Posterior vena cava (tissue), 2 donors: ENCODE results near the gene ADGRG4. TPM values are rescaled to one million over a fixed set of nuclear protein-coding genes. Genes with fewer than 3 reads are reported as not detected.
"Not testable (repeated sequence)": the region's sequence is repeated elsewhere in the genome, so short reads cannot be mapped to it uniquely, and the experiment has no call there.

ENCODE experiments used
- DNase-seq: peaks from one replicate; pipeline ENCODE4 v3.0.0-alpha.2; 2020; ENCODE audit warnings: low spot score
- intact Hi-C, 2 donors: fragments of 100-400 bp; cut with DNase I; formaldehyde crosslinking; loops; one replicate each; pipeline versions ENCODE4 v1.14.1 to v1.14.2; 2022 to 2023
- total RNA-seq, 2 donors: library from RNA; stranded (reverse); fragmentation: NEBNext Ultra II Directional; extraction: Animal tissue kit (Norgen Biotek cat#: 25700); gene quantifications; one replicate each; pipeline ENCODE4 v1.2.1, GENCODE V29; 2021
- donor health status: DM: yes; HTN: yes; CAD: no.
- donor health status: DM: yes; HTN: yes; CAD: no.

ADGRG4 gene
- total RNA-seq, 2 donors from 2014 or later, result 0.71 to 1.2 TPM

DNA sequence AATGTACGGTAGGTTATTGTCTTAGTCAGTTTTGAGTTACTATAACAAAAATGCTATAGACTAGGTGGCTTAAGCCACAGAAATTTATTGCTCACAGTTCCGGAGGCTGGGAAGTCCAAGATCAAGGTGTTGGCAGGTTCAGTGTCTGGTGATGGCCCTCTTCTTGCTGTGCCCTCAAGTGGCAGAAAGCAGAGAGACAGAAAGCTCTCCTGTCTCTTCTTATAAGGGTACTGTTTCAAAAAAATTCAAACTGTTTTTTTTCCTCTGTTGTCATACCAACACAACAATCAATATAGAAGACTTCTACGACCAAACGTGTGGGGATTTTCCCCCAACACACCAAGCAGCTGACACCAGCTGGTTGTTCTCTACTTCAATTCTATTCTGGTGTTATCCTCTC is 53.4 kb downstream of the ADGRG4 start:
- intact Hi-C loops, result no loop called here

DNA sequence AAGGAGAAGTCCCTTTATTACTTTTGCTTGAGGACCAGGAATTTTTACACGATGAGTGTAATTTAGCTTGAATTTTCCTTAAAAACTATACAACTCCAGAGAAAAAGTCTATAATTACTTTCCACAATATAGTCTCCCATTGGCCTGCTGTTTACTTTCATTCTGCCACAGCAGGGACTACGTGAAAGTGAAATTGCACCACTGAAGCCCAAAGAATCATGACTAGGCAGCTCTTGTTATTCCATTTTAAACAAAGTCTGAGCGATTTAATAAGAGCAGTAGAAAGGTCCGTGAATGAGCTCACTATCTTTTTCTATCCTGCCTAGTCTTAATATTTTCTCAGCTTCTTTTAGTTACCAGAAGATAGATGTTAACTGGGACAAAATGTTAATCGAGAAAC is 68.6 kb downstream of the ADGRG4 start:
- DNase-seq, result no peak
- intact Hi-C loops, result no loop called here

More for the DNA sequence above, 53.4 kb downstream of the ADGRG4 start:
- DNase-seq, result no peak

DNA sequence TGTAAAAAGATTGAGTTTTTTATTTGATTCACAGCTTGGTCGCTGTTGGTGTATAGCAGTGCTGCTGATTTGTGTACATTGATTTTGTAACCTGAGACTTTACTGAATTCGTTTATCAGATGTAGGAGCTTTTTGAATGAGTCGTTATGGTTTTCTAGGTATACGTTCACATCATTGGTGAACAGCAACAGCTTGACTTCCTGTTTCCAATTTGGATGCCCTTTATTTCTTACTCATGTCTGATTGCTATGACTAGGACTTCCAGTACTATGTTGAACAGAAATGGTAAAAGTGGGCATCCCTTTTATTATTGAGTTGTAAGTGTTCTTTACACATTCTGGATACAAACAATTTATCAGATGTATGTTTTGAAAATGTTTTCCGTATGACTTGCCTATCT is 76.0 kb downstream of the ADGRG4 start:
- no peak for DNase-seq
- intact Hi-C loops, result no loop called here

DNA sequence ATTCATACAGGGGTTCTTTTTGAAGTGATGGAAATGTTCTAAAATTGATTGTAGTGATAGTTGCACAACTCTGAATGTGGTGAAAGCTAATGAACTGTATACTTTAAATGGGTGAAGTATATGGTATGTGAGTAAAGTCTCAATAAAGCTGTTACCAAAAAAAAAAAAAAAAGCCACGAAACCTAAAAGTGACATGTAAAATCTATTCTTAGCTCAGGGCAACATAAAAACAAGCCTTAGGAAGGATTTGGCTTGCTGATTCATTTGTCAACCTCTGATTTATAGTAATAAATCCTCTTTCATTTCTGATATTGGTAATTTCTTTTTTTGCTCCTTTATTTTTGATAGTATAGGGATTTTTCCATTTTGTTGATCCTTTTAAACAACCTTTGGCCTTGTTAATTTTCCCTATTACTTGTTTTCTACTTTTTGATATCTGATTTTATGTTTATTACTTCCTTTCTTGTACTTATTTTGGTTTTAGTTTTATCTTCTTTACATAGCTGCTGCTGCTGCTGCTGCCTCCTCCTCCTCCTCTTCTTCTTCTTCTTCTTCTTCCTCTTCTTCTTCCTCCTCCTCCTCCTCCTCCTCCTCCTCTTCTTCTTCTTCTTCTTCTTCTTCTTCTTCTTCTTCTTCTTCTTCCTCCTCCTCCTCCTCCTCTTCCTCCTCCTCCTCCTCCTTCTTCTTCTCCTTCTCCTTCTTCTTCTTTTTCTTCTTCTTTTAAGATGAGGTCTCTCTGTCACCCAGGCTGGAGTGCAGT is 79.4 kb downstream of the ADGRG4 start:
- intact Hi-C loops, result loop anchor here in 1 of 2 donors (2.0 kb wide), 1 partner anchor 37 kb away; no protein-coding TSS in a partner anchor
- DNase-seq, result no peak

DNA sequence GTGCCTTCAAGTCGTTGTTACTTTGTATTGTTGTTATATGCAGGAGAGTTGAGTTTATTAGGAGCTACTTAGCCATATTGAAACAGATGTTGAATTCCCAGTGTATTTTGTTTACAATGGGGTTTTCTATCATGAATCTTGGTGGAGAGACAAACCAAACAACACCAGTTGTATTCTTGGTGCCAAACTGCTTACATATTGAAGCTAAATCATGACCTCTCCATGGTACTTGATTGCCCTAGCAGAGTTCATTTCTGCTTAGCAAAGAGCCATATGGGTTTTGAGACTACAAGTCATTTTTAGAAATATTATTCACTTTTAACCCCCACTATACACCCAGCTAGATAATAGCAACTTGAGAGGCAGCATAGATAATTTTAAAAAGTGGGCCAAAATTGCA is 85.4 kb downstream of the ADGRG4 start:
- intact Hi-C loops, result no loop called here
- DNase-seq, result no peak

DNA sequence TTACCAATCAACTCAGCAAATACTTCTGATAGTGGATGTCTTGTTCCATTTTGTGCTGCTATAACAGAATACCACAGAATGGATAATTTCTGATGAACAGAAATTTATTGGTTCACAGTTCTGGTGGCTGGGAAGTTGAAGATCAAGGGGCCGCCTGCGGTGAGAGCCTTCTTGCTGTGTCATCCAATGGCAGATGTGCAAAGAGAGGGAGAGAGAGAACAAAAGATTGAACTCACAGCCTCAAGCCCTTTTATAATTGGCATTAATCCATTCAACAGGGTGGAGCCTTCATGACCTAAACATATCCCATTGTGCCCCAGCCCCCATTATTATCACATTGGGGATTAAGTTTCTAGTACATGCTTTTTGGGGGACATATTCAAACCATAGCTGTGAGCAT is 86.1 kb downstream of the ADGRG4 start:
- intact Hi-C loops, result no loop called here
- no peak for DNase-seq

DNA sequence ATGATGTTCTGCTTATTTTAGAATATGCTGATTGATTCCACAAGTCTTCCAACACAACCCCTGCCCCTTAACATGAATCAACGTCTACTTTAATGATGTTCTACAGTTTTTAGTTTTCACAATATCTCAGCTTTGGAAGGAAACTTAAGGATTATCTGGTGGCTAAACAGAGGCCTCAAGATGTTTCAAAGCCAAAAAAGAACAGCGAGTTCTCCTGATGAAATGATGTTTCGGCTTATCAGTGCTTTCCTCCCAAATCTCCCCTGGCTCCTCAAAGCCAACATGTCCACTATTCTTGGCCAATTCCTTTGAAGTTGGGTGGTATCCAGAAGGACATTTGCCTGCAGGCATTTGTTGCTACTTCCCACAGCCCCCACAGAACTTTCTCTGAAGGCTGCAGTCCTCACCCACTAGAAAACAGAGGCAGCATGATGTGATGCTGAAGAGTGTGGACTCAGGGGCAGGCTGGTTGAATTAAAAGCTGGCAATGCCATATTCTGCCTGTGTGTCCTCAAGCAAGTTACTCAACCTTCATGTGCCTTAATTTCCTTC is 87.3 kb downstream of the ADGRG4 start:
- no peak for DNase-seq

DNA sequence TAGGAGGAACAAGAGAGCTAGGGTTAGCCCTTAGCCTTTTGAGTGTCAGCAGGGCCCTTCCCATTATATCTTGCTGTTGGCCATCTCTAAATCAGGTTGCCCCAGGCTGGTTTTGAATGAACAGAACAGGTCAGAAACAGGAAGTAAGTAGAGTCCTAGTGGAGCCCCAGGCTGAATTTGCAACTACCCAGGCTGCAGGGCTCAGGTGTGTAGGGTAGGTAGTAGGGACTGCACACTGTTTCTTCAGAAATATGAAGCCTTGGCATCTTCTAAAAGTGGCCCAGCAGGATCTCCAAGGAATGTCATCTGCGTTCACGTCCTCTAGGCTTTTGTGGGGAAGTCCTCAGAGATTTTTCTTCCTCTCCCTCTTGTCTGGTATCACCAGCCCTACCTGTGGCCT is 90.2 kb downstream of the ADGRG4 start:
- no peak for DNase-seq
- intact Hi-C loops, result no loop called here

More for the DNA sequence above, 87.3 kb downstream of the ADGRG4 start:
- intact Hi-C loops, result no loop called here

DNA sequence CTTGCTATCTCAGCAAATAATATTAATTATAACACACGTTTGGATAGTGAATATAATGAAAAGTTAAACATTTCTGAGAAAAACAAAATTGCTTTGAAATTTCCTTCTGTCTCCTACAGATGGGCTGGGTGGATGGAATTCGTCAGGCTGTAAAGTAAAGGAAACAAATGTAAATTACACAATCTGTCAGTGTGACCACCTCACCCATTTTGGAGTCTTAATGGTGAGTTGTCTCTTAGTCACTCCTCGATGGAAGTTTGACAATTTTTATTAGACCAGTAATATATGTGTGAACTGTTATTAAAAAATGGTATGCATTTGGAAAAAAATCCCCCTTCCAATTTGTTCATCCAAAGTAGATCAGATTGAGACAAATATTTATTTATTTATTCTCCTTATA is 94.5 kb downstream of the ADGRG4 start:
- DNase-seq, result no peak
- intact Hi-C loops, result no loop called here

DNA sequence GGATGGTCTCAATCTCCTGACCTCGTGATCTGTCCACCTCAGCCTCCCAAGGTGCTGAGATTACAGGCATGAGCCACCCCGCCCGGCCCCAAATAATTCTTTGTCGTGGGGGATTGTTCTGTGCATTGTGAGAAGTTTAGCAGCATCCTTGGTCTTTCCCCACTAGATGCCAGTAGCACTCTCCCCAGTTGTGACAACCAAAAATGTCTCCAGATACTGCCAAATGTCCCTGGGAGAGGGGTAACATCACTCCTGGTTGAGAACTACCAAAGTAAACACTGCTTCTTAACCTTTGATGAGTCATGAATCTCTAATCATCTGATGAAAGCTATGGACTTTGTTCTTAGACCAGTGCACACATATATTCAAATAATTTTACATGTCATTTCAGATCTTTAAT is 96.2 kb downstream of the ADGRG4 start:
- intact Hi-C loops, result no loop called here
- no peak for DNase-seq

DNA sequence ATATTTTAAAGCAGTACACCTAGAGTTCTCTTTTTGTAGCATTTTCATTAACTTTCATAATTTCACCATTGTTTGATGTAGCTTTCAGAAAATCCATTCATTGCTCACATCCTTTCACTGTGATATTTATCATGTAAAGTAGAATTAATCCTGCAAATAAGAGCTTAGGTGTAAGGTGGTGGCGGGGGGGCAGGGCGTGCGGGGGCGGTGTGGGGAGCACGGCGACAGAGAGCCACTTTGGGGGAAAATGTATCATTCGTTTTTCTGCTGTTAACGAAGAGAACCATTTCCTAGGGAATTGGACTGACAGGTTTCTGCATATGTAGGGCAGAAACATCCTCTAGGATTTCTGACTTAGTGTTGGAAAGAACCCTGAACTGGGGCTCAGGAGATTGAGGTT is 104.4 kb downstream of the ADGRG4 start:
- intact Hi-C loops, result no loop called here

DNA sequence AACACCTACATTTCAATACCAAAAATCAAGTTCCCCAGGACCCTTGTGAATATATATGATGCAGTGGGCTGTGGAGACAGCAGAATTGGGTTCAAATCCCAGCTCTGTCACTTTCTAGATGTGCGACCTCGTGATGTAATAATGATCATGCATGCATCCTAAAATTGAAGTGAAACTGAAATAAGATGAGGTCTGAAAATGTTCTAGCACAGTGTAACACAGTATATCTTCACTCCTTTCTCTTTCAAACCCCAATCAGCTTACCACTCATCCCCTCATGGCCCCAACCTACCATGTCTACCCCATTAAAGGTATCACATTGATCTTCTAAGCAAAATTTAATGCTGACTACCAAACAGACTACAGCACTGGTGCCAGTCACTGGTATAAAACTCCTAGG is 117.0 kb downstream of the ADGRG4 start:
- DNase-seq, result no peak
- intact Hi-C loops, result no loop called here

More for the DNA sequence above, 104.4 kb downstream of the ADGRG4 start:
- no peak for DNase-seq

DNA sequence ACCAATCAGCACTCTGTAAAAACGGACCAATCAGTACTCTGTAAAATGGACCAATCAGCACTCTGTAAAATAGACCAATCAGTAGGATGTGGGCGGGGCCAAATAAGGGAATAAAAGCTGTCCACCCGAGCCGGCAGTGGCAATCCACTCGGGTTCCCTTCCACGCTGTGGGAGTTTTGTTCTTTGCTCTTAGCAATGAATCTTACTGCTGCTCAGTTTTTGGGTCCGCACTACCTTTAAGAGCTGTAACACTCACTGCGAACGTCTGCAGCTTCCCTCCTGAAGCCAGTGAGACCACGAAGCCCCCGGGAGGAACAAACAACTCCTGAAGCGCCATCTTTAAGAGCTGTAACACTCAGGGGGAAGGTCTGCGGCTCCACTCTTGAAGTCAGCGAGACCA is 120.6 kb downstream of the ADGRG4 start:
- DNase-seq, result no peak
- intact Hi-C loops, result no loop called here

DNA sequence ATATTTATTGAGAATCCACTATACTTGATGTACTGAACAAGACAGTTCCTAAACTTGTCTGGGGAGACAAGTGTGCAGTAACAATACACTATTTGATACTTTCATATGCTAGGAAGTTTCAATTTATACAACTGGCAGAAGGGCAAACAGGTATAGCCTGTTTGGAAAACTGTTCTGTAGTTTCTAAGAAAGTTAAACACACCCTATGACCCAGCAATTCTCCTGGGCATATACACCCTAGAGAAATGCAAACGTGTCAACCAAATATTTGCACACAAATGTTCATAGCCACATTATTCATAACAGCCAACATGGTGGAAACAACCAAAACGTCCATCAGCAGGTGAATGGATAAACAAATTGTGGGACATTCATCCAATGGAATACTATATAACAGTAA is 123.0 kb downstream of the ADGRG4 start:
- intact Hi-C loops, result no loop called here
- no peak for DNase-seq

DNA sequence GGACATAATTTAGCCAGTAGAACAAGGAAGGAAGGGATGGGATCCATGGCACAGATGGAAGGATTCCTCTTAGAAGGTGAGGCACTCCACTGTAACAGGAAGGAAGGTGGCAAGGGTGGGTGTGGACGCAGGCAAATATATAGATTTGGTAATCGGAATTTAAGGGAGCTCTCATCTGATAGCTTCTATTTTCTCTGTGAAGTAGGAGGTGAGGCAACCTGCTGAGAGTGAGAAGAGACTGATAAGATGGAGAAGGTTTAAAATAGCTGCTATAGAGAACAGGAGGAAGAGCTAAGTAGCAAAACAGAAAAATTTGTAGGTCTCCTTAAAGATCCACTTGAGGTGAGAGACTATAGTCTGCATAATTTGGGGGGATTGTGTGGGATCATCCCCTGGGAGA is 125.2 kb downstream of the ADGRG4 start:
- intact Hi-C loops, result no loop called here
- DNase-seq, result no peak

DNA sequence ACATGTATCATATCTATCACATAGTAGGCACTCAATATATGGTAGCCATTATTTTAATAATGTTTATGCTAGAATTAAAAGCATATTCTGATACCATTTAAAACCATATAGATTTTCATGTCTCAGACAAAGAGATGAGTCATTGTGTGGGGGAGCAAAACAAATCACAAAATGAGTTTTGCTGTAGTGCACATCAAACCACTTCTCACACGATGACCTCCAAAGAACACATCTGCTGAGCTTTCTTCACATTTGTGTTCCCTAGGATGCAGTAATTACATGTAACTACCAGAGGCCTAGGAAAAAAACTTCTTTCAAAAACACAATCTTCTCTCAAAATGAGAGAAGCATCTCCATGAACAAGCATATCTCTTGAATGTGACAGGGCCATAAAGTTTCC is 130.9 kb downstream of the ADGRG4 start:
- no peak for DNase-seq
- intact Hi-C loops, result no loop called here

DNA sequence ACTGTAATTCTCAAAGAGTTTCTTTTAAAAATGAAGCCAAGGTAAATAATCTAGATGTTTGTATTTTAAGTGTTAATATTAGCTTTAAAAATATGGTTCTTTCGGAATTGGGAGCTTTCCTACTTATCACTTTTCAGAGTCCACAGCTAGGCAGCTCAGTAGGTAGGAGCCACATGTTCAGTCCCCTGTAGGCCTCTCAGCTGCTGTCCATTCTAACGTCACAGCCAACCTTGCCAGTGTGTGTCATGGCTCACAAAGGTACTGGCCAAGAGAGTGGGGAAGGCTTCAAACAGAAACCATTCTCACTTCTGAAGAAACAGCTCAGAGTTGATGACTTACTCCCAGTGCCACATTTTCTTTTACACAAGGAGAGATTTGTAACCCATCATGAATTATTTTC is 137.0 kb downstream of the ADGRG4 start:
- intact Hi-C loops, result no loop called here

DNA sequence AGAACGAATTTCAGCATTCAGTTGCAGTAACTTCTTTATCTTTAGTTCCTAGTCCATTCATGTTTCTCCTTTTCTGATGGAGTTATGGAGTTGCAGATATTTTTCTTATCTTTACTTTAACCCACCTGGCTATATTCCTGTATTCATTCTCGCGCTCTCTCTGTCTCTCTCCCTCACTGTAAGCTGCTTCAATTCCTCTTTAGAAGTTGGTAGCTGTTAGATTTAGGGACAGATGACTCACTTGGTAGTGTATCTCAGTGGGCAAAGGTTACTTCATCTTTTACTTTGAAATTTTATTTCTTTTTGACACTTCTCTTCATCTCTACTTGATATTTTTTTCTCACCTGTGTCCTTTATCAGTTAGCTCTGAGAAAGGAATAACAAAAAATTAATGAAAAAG is 137.4 kb downstream of the ADGRG4 start:
- intact Hi-C loops, result no loop called here
- no peak for DNase-seq

More for the DNA sequence above, 137.0 kb downstream of the ADGRG4 start:
- no peak for DNase-seq

DNA sequence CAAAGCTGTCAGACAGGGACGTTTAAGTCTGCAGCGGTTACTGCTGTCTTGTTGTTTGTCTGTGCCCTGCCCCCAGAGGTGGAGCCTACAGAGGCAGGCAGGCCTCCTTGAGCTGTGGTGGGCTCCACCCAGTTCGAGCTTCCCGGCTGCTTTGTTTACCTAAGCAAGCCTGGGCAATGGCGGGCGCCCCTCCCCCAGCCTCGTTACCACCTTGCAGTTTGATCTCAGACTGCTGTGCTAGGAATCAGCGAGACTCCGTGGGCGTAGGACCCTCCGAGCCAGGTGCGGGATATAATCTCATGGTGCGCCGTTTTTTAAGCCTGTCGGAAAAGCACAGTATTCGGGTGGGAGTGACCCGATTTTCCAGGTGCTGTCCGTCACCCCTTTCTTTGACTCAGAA is 144.9 kb downstream of the ADGRG4 start:
- DNase-seq, result peak; percentile 28
- intact Hi-C loops, result not testable (repeated sequence)

DNA sequence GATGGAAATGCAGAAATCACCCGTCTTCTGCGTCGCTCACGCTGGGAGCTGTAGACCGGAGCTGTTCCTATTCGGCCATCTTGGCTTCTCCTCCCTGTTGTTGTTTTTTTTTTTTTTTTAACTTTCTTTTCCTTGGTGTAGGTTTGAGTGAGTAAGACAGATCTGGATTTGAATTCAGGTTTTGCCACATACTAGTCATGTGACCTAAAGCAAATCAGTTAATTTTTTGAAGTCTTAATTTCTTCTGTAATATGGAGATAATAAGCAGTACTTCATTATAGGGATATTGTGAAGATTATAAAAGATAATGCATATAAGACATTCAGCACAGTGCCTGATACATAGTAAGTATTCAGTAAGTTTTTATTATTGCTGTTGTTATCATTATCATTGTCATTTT is 145.4 kb downstream of the ADGRG4 start:
- intact Hi-C loops, result no loop called here

DNA sequence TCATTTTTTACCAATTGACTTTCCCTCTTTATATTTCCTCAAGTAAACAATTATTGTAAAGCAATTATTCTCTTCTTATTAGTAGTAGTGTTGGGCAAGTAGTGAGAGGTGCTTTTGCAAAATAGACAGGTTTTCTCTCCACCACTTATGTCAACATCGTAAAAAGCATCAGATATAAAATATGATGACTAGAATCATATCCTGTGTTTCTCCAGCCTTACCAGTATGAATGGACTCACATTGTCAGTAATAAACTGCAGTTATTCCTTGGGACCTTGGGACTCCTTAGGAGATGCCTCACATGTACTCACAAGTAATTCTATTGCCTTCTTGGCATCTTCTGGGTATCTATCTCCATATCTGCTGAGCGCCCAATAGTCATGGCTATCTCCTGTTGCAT is 146.5 kb downstream of the ADGRG4 start:
- intact Hi-C loops, result no loop called here
- DNase-seq, result no peak

More for the DNA sequence above, 145.4 kb downstream of the ADGRG4 start:
- DNase-seq, result no peak
